Measurements from ENCODE around the gene AKR1C2.
"Not testable (repeated sequence)": the region's sequence is repeated elsewhere in the genome, so short reads cannot be mapped to it uniquely, and the experiment has no call there.

The AKR1C2 gene

DNA sequence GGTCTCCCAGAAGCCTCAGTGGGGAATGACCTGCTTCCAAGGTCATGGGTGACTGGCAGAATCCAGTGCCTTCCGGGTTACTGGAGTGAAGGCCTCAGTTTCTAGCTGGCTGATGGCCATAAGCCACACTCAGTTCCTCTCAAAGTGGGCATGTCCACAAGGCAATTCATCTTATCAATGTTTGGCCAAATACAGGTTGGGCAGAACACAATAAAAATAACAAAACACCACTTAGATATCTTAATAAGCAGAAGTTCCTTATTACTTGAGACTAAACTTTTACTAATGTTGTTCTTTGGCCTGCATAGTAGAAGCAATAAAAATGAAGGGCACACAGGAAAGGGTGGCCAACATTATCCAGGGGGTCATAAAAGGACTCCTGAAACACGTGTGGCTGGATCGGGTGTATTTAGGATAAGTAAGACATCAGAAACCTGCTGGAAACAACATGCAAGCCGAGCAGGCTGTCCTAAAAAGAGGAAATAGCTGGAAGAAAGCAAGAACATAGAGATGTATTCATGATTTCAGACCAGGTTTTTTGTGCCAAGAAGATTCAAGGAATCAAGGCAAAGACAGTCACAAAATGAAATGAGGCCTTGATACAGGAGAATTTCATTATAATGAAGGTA is 19.6 kb upstream of the AKR1C2 start:
- DNase-seq, result no peak

DNA sequence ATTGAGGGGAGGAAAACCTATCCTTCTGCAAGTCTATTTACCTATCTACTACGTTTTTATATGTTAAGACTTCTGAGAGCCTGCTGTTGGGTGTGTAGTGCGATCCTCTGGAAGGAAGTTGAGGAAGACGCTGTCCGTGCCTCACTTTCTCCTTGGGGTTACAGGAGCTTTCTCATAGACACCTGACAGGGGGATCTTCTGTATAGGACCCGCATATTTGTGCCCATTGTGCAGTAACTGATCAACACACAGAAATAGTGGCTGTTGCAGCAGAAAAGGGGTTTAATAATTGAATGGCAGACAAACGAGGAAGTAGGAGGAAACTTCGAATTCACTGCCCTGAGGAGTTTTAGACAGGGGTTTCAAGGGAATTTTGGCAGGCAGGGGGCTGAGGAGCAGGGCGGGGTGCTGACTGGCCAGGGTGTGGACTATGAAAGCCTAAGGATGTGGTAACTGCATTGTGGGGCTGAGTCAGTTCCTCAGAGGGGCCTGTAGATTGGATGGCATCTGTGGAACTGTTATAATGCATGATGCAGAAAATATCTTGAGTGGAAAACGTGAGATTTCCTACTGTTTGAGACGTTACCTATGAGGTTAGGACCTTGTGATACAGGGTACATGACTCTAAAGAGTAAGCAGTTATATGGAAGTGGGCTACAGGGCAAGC is 18.1 kb upstream of the AKR1C2 start:
- DNase-seq, result not testable (repeated sequence)

DNA sequence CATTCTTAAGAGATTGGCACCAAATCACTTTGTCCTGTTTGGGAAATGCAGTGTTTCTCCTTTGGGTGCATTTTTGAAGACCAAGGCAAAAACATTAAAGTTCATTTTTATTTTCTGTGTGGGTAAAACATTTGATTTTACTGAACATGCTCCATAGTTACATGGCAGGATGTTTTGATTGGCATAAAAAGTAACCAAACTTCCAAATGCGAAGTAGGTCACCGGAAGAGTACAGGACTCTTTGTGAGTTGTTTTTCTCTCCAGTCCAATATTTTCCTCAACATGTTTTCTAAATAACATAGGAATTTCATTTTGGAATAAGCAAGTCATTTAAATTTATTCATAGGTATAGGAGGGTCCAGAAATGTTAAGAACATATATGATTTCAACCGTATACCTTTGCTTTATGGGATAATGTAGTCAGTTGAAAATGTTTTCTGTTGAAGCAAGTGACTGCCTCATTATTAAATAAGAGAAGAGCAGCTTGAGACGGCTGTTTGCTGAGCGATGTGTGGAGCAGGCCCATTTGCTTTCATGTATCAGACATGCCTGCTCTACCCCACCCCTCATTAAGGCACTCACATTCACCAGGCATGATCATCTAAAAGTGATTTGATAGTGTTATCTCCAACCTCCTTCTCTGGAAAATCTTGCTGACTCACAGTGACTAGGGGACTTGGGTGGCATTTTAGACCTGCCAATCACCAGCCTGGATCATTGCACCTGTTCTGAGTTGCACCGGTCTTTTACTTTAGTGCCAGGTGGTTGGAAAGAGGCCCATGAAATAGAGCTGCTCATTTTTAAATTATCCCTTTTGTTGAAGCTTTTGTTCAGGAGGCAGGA is 16.3 kb upstream of the AKR1C2 start:
- DNase-seq, result not testable (repeated sequence)

DNA sequence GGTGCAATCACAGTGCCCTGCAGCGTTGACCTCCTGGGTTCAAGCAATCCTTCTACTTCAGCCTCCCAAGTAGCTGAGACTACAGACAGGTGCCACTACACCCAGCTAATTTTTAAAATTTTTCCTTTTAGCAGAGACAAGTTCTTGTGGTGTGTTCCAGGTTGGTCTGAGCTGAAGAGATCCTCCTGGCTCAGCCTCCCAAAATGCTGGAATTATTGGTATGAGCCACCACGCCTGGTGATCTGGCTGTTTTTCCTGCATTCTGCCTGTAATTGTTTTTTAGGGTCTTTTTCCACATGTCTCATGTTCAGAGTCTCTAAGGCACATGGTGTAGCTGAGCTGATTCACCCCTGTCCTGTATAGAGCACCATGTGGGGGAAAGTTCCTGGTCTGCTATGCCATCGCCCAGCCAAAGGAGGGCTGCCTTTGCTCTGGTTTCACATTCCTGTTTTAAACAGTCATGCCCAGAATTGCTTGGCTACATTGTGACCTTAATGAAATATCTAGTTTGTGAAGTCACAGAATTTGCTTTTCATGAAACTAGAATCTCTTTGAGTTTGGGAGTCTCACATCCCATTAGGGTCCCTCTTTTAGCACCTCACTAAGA is 15.1 kb upstream of the AKR1C2 start:
- not testable (repeated sequence) for DNase-seq

DNA sequence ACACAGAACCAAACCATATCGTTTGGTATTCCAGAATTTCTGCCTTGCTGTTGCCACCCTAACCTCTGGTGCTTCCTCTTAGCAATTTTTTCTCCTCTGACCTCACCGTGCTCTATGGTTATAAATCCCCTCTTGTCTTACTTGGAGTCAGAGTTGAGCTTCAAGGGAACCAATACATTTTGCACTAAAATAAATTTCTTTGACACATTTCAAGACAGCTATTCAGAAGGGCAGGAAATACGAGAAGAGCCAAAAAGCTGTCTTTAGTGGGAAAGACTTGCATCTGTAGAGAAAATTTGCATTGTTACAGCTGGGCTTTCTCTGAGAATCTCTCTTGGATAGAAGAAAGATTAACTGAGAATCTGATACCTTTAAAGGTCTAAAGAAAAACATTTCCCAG is 14.5 kb upstream of the AKR1C2 start:
- DNase-seq, result no peak

DNA sequence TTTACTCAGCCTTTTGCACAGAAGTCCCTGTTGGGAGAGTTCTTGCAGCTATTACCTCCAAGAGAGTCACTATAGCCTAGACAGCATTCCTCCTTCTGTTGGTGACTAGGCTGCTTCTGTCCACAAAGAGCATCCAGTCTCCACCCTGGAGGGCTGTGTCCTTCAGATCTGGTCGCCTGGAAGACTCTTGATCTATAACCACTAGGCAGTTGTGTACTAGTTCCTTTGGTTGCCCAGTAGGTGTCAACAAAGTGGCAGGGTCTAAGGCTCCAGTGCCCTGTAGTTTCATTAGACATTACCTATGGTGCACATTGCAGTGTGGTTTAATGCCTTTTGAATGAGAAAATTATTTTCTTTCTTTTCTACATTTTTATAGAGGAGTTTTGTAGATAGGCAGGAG is 11.3 kb upstream of the AKR1C2 start:
- DNase-seq, result no peak

DNA sequence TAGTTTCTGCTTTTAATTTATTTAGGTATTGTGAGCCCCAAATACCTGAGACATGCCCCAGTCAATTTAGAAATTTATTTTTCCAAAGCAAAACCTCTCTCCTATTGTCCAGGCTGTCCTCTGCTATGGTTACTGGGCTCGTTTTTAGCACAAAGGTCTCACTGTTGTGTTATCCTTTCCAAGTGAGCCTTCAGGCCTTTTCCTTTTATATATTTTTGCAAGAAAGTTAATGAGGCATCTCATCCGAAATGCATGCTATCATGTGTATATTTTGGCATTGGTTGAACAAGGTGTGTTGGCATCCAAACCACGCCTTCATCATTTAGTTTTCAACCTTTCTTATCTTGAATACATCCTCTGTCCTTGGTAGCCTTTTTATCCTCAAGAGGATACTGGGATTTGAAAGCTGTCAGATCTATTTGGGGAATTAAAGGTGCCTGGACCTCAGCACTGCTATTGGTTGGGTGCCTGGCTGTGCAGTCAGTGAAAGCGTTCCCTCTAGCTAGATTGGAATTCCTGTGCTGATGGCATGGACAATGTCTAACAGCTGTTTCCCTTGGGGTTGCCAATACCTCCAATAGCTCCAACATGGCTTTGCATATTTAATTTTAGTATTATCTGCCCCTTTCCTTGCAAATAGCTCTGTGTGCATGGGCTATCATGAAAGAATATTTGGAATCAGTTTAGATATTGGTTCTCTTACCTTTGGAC is 10.7 kb upstream of the AKR1C2 start:
- not testable (repeated sequence) for DNase-seq

DNA sequence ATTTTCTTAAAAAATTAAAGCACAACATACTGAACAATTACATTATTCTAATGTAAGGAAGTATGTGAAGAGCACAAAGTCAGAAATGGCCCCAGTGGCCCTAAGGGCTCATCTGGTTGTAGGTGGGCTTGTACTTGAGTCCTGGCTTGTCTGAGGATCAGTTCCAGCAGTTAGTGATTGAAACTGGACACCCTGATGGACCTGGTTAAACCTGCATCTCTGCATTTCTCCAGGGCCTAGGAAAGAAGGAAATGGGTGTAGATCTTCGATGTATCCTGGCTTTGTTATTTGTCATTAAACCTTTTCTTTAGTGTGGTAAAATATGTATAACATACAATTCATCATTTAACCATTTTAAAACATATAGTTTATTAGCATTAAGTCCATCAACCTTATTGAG is 9.7 kb upstream of the AKR1C2 start:
- DNase-seq, result no peak

DNA sequence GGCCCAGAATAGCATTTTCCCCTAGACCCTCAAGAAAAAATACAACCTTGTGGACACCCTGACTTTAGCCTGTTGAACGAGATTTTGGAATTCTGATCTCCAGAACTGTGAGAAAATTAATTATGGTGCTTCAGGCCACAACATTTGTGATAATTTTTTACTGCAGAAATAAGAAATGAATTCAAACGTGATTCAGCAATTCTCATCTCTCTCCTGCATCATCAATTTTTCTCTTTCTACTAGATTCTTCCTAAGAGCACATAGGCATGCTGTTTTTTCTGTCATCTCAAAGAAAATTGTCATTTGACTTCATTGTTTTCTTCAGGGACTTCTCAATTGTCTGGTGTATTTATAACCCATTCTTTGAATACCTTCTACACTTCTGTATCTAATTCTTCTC is 8.9 kb upstream of the AKR1C2 start:
- no peak for DNase-seq

DNA sequence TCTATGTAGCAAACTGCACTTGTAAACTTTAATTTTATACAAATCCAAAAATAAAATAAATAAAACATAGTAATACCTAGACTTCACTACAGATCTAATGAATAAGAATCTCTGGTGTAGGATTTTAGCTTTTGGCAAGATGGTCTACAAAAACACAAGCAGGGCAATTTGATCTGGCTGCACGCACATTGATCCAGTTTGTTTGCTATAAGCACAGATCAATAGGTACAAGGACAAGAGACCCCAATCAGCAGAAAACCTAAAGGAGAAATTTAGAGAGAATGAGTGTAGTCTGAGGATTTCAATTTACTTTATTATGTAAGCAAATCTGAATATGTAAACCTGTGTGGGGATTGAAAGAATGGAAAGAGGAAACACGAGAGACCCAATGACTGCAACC is 7.7 kb upstream of the AKR1C2 start:
- not testable (repeated sequence) for DNase-seq

DNA sequence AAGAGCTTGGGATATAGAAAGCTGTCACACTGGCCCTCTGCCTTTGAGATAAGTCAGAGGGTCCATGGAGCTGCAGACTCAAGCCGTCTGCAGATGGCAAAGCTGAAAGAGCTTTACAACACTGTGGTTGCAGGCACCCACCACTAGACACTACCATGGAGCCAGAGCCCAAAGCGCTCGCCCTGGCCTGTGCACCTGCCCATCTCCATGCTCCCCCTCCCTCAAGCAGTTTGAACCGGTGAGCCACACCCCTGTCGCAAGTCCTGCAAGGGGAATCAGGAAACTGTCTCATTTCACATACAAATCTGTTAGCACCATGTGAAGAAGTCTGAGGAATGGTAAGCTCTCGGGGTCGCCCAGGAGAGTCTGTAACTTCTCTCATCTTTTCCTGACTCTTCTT is 6.4 kb upstream of the AKR1C2 start:
- DNase-seq, result not testable (repeated sequence)

DNA sequence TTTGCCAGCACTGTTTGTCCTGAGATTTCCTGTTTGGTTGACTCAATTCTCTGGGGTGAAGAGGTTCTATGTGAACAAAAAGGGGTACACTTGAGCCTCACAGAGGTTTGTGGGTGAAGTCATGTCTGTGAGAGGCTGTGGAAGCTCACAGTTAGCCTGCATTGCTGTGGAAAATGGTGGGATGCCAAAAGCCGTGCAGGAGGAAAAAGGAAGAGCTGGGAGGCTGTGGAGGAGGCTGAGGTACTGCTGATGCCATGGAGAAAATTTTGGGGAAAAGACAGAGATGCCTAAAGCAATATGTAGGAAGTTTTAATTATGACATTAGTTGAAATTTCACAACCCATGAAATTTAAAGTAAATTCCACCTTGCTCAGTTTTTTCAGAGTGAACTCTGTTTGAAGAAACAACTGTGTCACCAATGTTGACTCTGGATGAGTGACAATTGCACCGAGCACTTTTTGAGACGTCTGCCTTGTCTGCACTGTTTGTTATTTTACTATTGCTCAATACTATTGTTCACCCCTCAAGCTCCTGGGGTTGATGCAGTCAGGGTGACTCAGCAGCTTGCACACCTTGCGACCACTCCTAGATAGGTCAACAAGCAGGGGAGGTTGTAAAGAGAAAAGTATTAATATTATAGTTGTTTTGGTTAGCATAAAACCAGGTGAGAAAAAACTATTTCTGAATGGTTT is 5.3 kb upstream of the AKR1C2 start:
- DNase-seq, result not testable (repeated sequence)

DNA sequence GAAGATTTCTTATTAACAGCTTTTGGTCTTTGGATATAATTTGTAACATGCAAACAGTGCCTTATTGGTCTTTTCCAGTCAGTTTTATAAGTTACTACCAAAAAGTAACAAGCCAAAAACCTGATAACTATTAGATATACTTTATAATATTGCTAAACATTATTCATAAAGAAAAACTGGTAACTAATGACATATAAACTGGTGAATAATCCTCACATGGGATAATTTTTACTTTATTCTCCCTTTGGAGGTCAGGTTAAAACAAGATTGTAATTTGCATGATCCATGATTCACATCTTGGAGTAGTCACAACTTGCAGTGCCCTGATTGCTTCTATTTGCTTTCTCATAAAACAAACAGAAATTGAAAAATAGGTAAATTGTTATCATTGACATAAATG is 844 bp upstream of the AKR1C2 start:
- not testable (repeated sequence) for DNase-seq

DNA sequence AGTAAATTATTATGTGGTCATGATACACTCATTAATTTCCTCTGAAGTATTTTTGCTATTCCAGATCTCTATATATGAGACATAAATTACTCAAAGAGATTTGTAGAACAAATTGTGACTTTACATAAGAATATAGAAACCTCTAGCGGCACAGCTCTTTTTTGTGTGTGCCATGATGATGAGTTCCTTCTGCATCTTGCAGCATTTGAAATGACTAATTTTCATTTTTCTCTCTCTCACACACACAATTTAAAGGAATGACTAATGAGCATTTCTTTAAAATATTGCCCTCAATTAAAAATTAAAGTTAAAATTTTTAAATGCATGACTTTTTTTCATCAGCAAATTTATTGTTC is 351 bp upstream of the AKR1C2 start:
- not testable (repeated sequence) for DNase-seq

DNA sequence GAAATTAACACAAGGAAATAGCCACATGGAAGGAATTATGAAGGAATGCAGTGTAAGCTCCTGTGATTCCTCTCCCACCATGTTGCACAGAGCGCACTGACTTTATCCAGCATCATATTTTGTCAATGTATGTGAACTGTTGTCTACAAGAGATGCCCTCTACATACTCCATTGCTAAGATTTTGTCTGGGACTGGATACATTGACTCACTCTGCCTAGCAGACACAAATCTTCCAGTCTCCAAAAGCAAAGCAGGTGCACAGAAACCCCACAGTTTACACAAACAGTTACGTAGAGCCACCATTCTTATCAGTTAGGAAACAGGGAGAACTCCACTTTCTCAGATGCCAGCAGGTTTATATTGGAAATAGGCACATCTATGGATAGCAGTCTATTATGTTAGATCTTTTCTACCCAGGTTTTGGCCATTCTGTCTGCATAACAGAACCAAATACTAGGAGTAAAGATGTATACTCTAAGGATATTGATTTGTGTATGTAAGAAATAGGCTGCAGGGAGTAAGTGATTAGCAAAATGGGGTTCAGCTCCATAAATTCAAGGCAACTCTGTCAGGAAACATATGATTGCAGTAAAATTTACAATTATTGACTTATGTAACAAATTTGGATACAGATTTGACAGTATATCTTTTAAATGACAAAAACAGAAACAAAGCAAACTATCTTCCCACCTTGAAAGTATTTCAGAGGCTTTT is 1.5 kb downstream of the AKR1C2 start:
- DNase-seq, result no peak

DNA sequence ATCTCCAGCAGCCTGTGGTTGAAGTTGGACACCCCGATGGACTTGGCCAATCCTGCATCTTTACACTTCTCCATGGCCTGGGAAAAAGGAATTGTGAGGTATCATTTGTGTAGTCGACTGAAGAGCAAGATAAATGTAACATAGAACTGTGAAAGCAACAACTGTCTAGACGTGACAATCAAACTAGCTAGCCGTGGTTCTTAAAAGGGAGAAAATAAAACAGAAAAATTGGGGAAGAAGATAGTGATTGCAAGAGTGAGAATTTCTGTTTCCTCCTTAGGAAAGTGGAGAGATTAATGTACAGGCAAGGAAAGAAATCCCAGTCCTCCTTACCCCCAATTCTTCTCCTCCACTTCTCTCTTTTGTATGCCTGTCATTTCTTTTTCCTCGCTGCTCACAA is 5.0 kb downstream of the AKR1C2 start:
- no peak for DNase-seq

DNA sequence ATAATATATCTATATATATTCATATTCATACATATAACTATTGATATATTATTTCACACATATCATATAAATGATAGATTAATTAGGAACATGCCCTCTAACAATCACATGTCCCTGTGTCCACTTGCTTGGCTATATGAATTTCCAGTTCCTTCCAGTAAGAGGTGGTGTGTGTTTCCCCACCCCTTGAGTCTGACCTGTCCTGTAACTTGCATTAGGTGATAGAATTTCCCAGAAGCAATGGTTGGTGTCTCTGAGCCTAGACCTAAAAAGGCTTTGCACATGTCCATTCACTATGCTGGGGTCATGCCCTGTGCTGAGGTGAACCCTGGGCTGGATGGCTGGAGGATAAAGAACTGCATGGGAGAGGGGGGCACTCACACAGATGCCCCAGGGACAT is 9.4 kb downstream of the AKR1C2 start:
- not testable (repeated sequence) for DNase-seq

DNA sequence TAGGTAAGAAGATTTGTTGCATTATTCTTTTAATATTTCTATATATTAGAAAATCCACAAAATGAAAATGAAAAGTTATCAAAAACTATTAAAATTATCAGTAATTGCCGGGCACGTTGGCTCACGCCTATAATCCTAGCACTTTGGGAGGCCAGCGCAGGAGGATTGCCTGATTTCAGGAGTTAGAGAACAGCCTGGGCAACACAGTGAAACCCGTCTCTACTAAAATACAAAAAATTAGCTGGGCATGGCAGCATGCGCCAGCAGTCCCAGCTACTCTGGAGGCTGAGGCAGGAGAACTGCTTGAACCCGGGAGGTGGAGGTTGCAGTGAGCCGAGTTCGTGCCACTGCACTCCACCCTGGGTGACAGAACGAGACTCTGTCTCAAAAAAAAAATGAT is 11.1 kb downstream of the AKR1C2 start:
- not testable (repeated sequence) for DNase-seq

DNA sequence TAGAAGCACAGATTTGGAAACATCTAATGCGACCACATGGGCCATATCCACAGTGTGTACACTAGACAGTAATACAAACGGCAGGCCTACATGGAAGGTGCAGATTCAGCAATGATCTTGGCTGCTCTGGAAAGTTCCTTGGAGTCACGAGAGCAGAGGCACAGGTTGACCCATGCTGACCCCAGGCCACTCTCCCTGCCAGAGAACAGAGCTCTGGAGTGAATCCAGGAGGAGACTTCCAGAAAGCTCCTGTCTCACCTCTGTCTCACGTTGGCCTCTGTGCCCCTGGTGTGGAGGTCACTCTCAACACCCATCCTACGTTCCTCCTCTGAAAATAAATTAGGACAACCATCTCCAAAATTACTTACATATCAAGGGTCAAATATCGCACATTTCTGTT is 12.2 kb downstream of the AKR1C2 start:
- not testable (repeated sequence) for DNase-seq

DNA sequence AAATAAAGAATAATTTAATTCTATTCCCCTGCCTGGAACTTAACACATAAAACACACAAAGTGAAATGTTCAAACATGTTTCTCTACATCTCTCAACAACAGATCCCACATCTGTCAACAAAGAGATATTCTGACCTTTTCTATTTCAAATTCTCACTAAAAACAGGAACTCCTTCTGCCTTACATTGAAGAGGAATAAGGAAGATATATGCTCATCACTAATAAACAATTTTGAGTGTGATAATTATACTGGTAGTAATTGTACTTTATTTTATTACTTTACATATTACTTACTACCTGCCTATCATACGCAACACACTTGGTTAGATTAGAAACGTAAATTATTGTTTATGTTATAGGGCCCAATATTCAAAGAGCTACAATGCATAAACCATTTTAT is 13.4 kb downstream of the AKR1C2 start:
- DNase-seq, result no peak

DNA sequence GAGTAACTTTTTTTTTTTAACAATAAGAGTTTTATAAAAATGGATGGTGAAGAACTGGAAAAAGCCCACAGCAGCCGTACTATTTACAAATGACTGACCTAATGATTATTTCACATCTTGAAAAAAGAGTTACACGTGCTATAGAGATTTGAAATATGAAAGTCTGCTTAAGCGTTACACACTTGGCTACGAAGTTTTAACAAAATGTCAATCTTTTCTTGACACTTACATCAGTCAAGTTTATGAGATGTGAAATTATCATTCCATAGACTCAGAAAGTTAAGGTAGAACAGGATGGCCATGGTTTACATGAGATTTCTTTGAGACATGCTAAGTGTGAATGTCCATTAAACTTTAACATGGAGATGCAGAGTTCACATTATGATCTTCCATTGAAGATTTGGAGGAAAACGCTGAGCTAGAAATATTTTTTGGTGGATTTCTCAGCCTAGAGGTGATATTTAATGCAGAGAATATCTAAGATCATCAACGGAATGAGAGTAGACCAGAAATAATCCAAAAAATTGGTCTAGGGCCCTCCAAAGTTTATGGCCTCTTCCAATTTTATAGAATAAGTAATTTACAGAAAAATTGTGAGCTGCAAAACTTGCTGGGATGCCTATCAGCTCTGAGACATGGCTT is 15.5 kb downstream of the AKR1C2 start:
- DNase-seq, result not testable (repeated sequence)
